B cell (primary cell): ENCODE results near the gene RNGTT.

Experiments
- CTCF ChIP-seq: fragments of 200-600 bp; IDR thresholded peaks from one replicate; pipeline ENCODE4 v1.8.0; 2022; ENCODE audit warnings: antibody characterized with exemption, mild to moderate bottlenecking
- EZH2 ChIP-seq: IDR thresholded peaks from 2 replicates; pipeline ENCODE4 v1.6.1; 2012; ENCODE audit warnings: borderline replicate concordance, low read depth, mild to moderate bottlenecking, moderate library complexity, low read length; ENCODE audit not compliant: insufficient read depth, poor library complexity, severe bottlenecking

DNA sequence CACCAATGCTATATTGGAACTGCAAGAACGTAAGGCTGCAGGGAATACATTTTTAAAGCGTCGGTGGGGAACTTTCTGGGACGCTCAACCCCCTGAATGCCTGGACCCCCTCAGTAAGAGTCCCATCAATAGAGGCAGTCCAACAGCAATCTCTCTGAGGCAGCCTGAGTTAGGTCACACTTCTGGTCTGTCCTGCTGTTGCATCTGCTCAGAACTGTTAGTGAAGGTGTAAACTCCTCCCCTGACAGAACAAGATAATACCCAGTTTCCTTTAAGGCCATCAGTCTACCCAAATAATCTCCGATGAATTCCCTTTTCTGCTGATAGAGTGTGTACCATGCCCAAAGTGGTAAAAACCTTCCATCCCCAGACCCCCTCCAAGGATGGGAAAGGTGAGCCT, 1.1 kb upstream of the RNGTT start:
- TF ChIP-seq CTCF, result no peak
- no peak for TF ChIP-seq EZH2
